ENCODE results near the gene CYB5R2. TPM values are rescaled to one million over a fixed set of nuclear protein-coding genes. Genes with fewer than 3 reads are reported as not detected.

The CYB5R2 gene
- total RNA-seq, 2 donors from 2014 or later: 7.4 to 7.5 TPM

DNA sequence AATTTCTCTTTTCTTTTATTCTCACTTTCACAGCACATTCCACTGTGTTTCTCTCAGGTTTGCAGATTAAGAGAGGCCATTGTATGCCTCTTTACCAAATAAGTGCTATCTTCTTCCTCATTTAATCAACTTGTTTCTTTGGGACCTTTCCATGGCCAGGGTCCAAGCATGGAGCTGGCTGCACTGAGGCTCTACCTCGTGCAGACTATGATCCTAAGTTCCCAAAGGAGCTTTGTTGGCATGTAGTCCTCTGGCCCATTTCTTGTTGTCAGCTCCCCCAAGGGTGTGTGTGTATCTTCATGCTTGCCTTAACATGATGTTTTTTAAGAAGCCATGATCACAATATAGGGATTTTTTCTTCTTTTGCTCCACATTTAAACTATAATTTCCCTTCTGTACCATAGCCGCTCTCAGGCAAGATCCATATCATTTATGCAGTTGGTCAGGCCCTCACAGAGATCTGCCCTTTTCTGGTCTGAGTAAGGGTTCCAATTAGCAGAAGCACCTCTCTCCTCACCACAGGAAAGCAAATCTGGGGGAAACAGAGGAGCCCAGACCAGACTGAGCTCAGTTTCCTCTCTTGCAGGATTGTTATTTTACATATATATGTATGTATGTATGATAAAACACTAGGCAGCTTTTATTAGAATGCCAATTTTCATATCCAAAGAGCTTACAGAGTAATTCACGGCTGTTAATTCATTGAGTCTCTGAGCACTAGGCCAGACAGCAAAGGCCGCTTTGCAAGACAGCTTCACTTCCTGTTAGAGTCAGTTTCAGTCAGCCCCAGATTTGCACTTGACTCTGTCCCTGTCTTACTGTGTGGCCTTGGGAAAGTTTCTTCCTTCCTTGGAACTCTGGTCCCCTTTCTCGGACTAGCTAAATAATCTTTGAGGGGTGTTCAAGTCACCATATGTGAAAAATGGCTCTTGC is 34.3 kb downstream of the CYB5R2 start:
- no peaks in the 10 kb centered on the region for H3K36me3 ChIP-seq
- H3K9me3 ChIP-seq: no peaks in the 10 kb centered on the region
- TF ChIP-seq, protein P1, sequence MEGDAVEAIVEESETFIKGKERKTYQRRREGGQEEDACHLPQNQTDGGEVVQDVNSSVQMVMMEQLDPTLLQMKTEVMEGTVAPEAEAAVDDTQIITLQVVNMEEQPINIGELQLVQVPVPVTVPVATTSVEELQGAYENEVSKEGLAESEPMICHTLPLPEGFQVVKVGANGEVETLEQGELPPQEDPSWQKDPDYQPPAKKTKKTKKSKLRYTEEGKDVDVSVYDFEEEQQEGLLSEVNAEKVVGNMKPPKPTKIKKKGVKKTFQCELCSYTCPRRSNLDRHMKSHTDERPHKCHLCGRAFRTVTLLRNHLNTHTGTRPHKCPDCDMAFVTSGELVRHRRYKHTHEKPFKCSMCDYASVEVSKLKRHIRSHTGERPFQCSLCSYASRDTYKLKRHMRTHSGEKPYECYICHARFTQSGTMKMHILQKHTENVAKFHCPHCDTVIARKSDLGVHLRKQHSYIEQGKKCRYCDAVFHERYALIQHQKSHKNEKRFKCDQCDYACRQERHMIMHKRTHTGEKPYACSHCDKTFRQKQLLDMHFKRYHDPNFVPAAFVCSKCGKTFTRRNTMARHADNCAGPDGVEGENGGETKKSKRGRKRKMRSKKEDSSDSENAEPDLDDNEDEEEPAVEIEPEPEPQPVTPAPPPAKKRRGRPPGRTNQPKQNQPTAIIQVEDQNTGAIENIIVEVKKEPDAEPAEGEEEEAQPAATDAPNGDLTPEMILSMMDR (IDR thresholded peaks at IDR 0.05): no peak
- peak overlapping the region in 1 of 2 donors; percentile 7 for H3K9ac ChIP-seq (ENCODE audit: low read depth in 2 of 2, low read length in 2 of 2)
- H3K4me3 ChIP-seq: no peak overlapping the region
- peaks cover 14% of the 10 kb centered on the region for H3K4me1 ChIP-seq
- H3K27me3 ChIP-seq: no peaks in the 10 kb centered on the region
- intact Hi-C loops (cut with DNase I): no loop called here
- H3K27ac ChIP-seq: peak overlapping the region; percentile 67
- no peak for DNase-seq

DNA sequence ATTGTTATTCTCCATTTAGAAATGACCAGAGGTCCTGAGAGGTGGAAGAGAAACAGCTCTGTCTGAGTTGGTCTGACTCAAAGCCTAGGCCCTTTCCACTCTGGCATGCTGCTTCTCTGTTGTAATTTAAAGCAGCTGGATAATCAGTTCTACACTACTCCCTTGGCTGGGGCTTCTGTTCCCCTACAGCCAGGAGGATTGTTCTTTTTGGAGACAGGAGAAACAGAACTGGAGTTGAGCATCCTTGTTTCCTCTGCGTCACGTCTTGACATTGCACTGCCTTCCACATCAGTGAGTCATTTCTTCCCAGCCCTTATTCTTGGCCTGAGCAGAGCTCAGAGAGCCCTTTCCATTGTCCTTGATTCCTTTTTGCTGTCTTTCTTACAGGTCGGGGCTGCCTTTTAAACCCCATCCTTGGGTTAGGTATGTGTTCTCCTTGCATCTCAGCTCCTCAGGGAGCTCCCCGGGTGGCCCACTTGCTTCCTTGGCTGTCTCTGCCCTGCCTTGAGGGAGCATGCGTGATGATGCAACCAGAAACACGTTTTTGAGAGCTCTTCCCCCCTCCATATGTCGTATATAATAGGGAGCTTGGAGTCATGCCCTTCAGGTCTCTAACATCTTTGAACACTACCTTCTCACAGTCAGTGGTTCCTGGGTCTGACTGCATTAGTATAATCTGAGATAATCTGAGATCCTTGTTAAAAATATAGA is 35.7 kb downstream of the CYB5R2 start:
- Histone ChIP-seq H3K9ac (ENCODE audit: low read depth in 2 of 2, low read length in 2 of 2) (no peak overlapping the region), H3K27me3 (no peaks in the 10 kb centered on the region), H3K4me3 (no peak overlapping the region), H3K9me3 (no peaks in the 10 kb centered on the region), H3K36me3 (no peaks in the 10 kb centered on the region), H3K4me1 (peaks cover 14% of the 10 kb centered on the region), H3K27ac (no peak overlapping the region)
- intact Hi-C loops (cut with DNase I): no loop called here
- DNase-seq: no peak
- TF ChIP-seq, protein P1 (IDR thresholded peaks at IDR 0.05): no peak

DNA sequence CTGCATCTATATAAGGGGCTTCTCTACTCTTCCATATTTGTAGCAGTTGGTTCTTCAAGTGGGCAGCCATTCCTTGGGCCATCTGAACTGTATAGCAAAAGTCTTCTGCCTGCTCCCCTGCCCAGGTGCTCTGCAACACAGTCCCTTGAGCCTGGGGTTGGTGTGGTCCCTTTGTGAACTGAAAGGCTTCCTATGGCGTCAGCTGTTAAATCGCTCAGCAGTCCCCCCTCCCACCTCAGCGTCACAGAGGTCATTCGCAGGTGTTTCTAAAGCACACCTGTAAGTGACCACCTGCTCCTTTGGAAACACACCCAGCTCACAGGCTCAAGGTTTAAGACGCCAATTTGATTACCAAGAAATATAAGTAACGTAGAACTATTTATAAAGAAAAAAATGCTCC is 37.0 kb downstream of the CYB5R2 start:
- no peaks in the 10 kb centered on the region for H3K27me3 ChIP-seq
- H3K4me3 ChIP-seq: no peak overlapping the region
- TF ChIP-seq, protein P1 (IDR thresholded peaks at IDR 0.05): no peak
- intact Hi-C loops (cut with DNase I): no loop called here
- no peak overlapping the region for H3K9ac ChIP-seq (ENCODE audit: low read depth in 2 of 2, low read length in 2 of 2)
- DNase-seq: no peak
- peaks cover 4% of the 10 kb centered on the region for H3K36me3 ChIP-seq
- H3K4me1 ChIP-seq: peaks cover 14% of the 10 kb centered on the region
- no peaks in the 10 kb centered on the region for H3K9me3 ChIP-seq
- H3K27ac ChIP-seq: no peak overlapping the region

DNA sequence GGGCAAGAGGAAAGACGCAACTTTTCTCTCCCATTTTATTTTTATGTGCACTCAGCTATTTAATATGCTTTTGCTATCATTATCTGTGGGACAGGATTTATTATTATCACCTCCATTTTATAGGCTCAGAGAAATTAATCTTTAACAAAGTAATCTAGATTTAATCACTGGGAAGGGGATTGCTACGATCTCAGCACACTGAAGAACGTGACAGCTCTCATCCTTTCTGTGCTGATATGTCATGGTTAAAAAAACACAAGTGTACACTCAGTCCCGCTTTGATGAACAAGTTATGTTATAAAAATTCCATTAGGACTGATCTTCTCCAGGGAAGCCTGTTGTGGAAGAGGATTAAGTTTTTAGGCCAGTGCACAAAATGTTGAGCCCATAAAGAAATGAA is 37.6 kb downstream of the CYB5R2 start:
- H3K9me3 ChIP-seq: no peaks in the 10 kb centered on the region
- no peaks in the 10 kb centered on the region for H3K27me3 ChIP-seq
- H3K9ac ChIP-seq (ENCODE audit: low read depth in 2 of 2, low read length in 2 of 2): no peak overlapping the region
- H3K4me1 ChIP-seq: peaks cover 14% of the 10 kb centered on the region
- no peak overlapping the region for H3K27ac ChIP-seq
- intact Hi-C loops (cut with DNase I): no loop called here
- no peak for DNase-seq
- H3K4me3 ChIP-seq: no peak overlapping the region
- TF ChIP-seq, protein P1 (IDR thresholded peaks at IDR 0.05): no peak
- peaks cover 7% of the 10 kb centered on the region for H3K36me3 ChIP-seq

DNA sequence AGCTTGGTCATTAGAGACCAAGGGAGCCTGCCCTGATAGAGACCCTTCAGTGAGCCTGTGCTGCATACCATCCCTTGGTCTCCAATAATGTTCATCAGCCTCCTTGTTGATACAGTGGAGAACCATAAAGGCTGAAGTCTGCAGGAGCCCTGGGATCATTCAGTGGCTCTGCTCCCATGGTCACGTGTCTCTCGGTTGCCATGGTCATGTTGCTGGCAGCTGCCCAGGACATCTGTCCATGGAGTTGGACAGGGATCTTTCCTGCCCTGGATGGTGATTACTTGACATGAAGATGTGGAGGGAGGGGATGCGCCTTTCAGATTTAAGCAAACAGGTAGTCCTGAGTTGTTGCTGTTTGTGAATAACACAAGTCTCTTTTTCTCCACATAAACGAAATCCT is 38.2 kb downstream of the CYB5R2 start:
- no peaks in the 10 kb centered on the region for H3K27me3 ChIP-seq
- H3K27ac ChIP-seq: no peak overlapping the region
- TF ChIP-seq, protein P1 (IDR thresholded peaks at IDR 0.05): no peak
- no peaks in the 10 kb centered on the region for H3K9me3 ChIP-seq
- peaks cover 11% of the 10 kb centered on the region for H3K4me1 ChIP-seq
- peaks cover 7% of the 10 kb centered on the region for H3K36me3 ChIP-seq
- H3K4me3 ChIP-seq: no peak overlapping the region
- intact Hi-C loops (cut with DNase I): no loop called here
- DNase-seq: no peak
- H3K9ac ChIP-seq (ENCODE audit: low read depth in 2 of 2, low read length in 2 of 2): no peak overlapping the region

All from colonic mucosa (tissue), 4 donors.